ENCODE measurements around the gene GALNT6. TPM values are rescaled to one million over a fixed set of nuclear protein-coding genes. Genes with fewer than 3 reads are reported as not detected.

Gene GALNT6
- total and polyA plus RNA-seq, 7 experiments from 2014 or later: 2.5 to 19.5 (median 13.4) TPM

DNA sequence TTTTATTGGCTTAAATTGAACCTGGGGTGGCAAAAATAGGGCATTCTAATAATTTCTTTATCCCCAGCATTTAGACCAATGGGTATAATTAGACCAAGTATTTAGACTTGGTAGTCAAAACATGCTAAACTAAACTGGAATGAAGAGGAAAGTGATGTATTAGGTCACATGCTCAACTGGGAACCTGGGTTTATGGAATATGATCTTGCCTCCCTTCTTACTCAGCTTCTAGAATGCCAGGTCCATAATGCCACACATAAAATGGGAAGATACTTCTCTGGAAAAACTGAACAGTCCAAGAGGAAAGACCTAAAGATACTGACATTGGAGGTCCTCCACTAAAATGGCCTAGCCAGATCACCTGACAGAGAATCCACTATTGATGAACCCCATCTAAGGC, 61.0 kb downstream of the GALNT6 start:
- Histone ChIP-seq H3K27me3 (ENCODE audit: control insufficient read depth in 2 of 2, insufficient read depth in 2 of 2, low read length in 2 of 2) (no peaks in the 10 kb centered on the region), H3K27ac (ENCODE audit: low read depth, low read length) (peak overlapping the region; percentile 65), H3K4me3 (ENCODE audit: low read length) (peak overlapping the region; percentile 59), H3K4me1 (ENCODE audit: control insufficient read depth in 2 of 2, insufficient read depth in 2 of 2, low read length in 2 of 2) (peaks cover 43 to 61% of the 10 kb centered on the region in 2 donors), H3K9me3 (ENCODE audit: control insufficient read depth in 2 of 3, low read length in 3 of 3) (no peaks in the 10 kb centered on the region), H3K36me3 (ENCODE audit: control insufficient read depth in 2 of 3, insufficient read depth in 3 of 3, low read length in 3 of 3) (no peaks in the 10 kb centered on the region)
- POLR2A ChIA-PET: interaction anchor here (0.5 to 23.8 kb wide), 8 partner anchors 7 to 87 kb away, joined by 3 to 320 read pairs (median 4); partner anchors contain the start of gene BIN2
- DNase-seq (no peak), ATAC-seq (no peak)
- H3K4me1 Mint-ChIP-seq: peaks cover 40 to 85% (median 69%) of the 10 kb centered on the region in 7 donors
- H3K27ac Mint-ChIP-seq: peak overlapping the region; percentile 69 to 96 (median 92)
- peak overlapping the region; percentile 63 to 88 (median 80) for H3K4me3 Mint-ChIP-seq
- no peaks in the 10 kb centered on the region for H3K27me3 Mint-ChIP-seq
- H3K36me3 Mint-ChIP-seq: peaks cover 0 to 4% (median 0%) of the 10 kb centered on the region in 5 donors
- CTCF ChIA-PET: interaction anchor here (0.6 to 2.1 kb wide), 3 partner anchors 9 to 77 kb away, joined by 4 to 18 read pairs (median 5); no protein-coding TSS in a partner anchor
- no peaks in the 10 kb centered on the region for H3K9me3 Mint-ChIP-seq
- intact Hi-C loops (cut with micrococcal nuclease): no loop called here

DNA sequence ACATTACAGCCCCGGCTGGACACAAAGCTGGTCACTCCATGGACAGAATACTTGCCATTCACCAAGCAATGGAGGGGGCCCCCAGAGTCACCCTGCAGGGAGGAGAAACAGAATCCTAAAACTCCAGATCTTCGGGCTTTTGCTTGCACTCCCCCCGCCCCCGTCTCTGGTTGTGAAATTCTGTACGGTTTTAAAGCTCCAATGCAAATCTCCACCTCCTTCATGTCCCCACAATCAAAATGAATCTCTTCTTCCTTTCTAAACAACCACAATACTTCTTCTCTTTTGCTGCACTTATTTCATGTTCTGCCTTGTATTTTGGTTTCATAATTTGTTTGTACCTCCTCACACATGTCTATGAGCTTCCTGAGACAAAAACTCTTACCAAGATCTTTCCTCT, 61.5 kb downstream of the GALNT6 start:
- Mint-ChIP-seq H3K4me1 (peaks cover 42 to 86% (median 70%) of the 10 kb centered on the region in 7 donors), H3K27me3 (no peaks in the 10 kb centered on the region), H3K9me3 (no peaks in the 10 kb centered on the region), H3K27ac (peak overlapping the region; percentile 69 to 96 (median 92)), H3K36me3 (peaks cover 0 to 7% (median 0%) of the 10 kb centered on the region in 5 donors), H3K4me3 (peak overlapping the region; percentile 63 to 88 (median 80))
- intact Hi-C loops (cut with micrococcal nuclease): loop anchor here in 1 of 2 donors (1.0 kb wide), 1 partner anchor 10 kb away; no protein-coding TSS in a partner anchor
- Histone ChIP-seq H3K36me3 (ENCODE audit: control insufficient read depth in 2 of 3, insufficient read depth in 3 of 3, low read length in 3 of 3) (no peaks in the 10 kb centered on the region), H3K27ac (ENCODE audit: low read depth, low read length) (peak overlapping the region; percentile 65), H3K4me3 (ENCODE audit: low read length) (peak overlapping the region; percentile 59), H3K9me3 (ENCODE audit: control insufficient read depth in 2 of 3, low read length in 3 of 3) (no peaks in the 10 kb centered on the region), H3K27me3 (ENCODE audit: control insufficient read depth in 2 of 2, insufficient read depth in 2 of 2, low read length in 2 of 2) (no peaks in the 10 kb centered on the region), H3K4me1 (ENCODE audit: control insufficient read depth in 2 of 2, insufficient read depth in 2 of 2, low read length in 2 of 2) (peaks cover 43 to 65% of the 10 kb centered on the region in 2 donors)
- POLR2A ChIA-PET: interaction anchor here (0.5 to 23.8 kb wide), 8 partner anchors 7 to 86 kb away, joined by 3 to 320 read pairs (median 4); partner anchors contain the start of gene BIN2
- DNase-seq (peak in 5 of 9 donors; percentile 31 to 60 (median 46)), ATAC-seq (peak; percentile 40)
- CTCF ChIA-PET: interaction anchor here (0.6 to 2.1 kb wide), 3 partner anchors 8 to 77 kb away, joined by 4 to 18 read pairs (median 5); no protein-coding TSS in a partner anchor

DNA sequence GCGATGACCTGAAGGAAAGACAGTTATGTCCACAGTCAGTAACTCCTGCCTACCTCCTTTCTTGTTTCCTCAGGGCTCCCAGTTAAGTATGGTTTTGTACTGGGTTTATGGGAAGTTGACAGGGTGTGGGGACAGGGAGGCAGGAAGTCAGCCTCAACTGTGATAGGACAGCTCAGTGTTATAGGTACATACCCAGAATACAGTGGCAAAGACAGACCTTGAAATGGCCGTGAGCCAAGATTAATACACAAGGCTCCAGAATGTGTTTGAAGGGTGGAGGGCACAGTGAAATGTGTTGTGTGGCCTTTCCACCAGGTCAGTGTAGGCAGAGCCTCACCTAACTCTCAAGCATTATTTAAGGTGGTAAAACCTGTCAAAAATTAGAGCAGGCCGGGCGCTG, 62.6 kb downstream of the GALNT6 start:
- ATAC-seq (no peak), DNase-seq (no peak)
- peaks cover 49 to 65% of the 10 kb centered on the region in 2 donors for H3K4me1 ChIP-seq (ENCODE audit: control insufficient read depth in 2 of 2, insufficient read depth in 2 of 2, low read length in 2 of 2)
- POLR2A ChIA-PET: interaction anchor here (1.1 to 23.8 kb wide), 5 partner anchors 8 to 90 kb away, joined by 3 to 320 read pairs (median 7); partner anchors contain the start of gene DAZAP2
- intact Hi-C loops (cut with micrococcal nuclease): no loop called here
- peaks cover 0 to 8% (median 0%) of the 10 kb centered on the region in 5 donors for H3K36me3 Mint-ChIP-seq
- CTCF ChIA-PET: interaction anchor here (1.0 kb wide), 2 partner anchors 11 to 12 kb away, joined by 4 to 6 read pairs; no protein-coding TSS in a partner anchor
- H3K27me3 Mint-ChIP-seq: no peaks in the 10 kb centered on the region
- H3K27ac ChIP-seq (ENCODE audit: low read depth, low read length): peak overlapping the region; percentile 65
- peak overlapping the region in 8 of 9 donors; percentile 85 to 96 (median 92) for H3K27ac Mint-ChIP-seq
- peaks cover 42 to 84% (median 63%) of the 10 kb centered on the region in 7 donors for H3K4me1 Mint-ChIP-seq
- H3K9me3 ChIP-seq (ENCODE audit: control insufficient read depth in 2 of 3, low read length in 3 of 3): no peaks in the 10 kb centered on the region
- H3K4me3 ChIP-seq (ENCODE audit: low read length): peak overlapping the region; percentile 59
- no peaks in the 10 kb centered on the region for H3K9me3 Mint-ChIP-seq
- no peaks in the 10 kb centered on the region for H3K27me3 ChIP-seq (ENCODE audit: control insufficient read depth in 2 of 2, insufficient read depth in 2 of 2, low read length in 2 of 2)
- H3K36me3 ChIP-seq (ENCODE audit: control insufficient read depth in 2 of 3, insufficient read depth in 3 of 3, low read length in 3 of 3): no peaks in the 10 kb centered on the region
- H3K4me3 Mint-ChIP-seq: peak overlapping the region; percentile 61 to 88 (median 80)

DNA sequence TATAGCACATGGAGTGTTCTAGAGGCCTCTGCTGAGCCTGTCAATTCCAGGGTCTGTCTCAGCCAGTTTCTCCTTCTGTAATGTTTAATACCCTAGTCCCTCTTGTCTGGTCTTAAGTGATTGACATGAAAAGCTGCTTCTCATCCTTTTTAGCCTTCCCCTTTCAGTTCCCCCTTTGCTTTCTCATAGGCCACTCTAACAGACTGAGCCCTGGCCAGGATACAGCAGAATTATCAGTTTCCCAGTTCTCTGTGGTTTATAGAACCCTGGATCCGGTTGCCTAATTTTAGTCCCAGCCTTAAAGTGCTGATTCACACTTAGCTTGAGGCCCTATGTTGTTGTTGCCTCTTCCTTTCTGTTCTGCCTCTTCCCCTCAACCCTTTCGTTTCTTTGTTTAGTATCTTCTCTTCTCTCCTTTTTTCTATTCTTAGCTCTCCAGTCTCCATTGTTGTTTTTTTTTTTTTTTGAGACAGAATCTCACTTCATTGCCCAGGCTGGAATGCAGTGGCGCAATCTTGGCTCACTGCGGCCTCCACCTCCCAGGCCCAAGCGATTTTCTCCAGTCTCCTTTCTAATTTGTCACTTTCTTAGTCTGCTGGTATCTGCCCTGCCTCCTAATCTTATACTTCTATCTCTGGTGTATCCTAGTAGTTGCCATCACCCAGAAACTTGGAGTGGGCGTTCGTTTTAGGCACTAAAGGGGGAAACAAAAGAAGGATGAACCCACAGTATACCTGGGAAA, 64.3 kb downstream of the GALNT6 start:
- Mint-ChIP-seq H3K36me3 (peaks cover 9 to 25% (median 15%) of the 10 kb centered on the region in 5 donors), H3K4me3 (peak overlapping the region; percentile 49 to 85 (median 72)), H3K27ac (peak overlapping the region; percentile 76 to 96 (median 93)), H3K27me3 (no peaks in the 10 kb centered on the region), H3K4me1 (peaks cover 45 to 92% (median 67%) of the 10 kb centered on the region in 7 donors), H3K9me3 (no peaks in the 10 kb centered on the region)
- DNase-seq (peak in 2 of 9 donors; percentile 10 to 27), ATAC-seq (peak; percentile 34)
- peaks cover 52 to 67% of the 10 kb centered on the region in 2 donors for H3K4me1 ChIP-seq (ENCODE audit: control insufficient read depth in 2 of 2, insufficient read depth in 2 of 2, low read length in 2 of 2)
- CTCF ChIA-PET: interaction anchor here (0.9 to 1.2 kb wide), 3 partner anchors 9 to 56 kb away, joined by 3 to 5 read pairs (median 3); no protein-coding TSS in a partner anchor
- H3K27ac ChIP-seq (ENCODE audit: low read depth, low read length): peak overlapping the region; percentile 60
- no peaks in the 10 kb centered on the region for H3K27me3 ChIP-seq (ENCODE audit: control insufficient read depth in 2 of 2, insufficient read depth in 2 of 2, low read length in 2 of 2)
- H3K9me3 ChIP-seq (ENCODE audit: control insufficient read depth in 2 of 3, low read length in 3 of 3): no peaks in the 10 kb centered on the region
- POLR2A ChIA-PET: interaction anchor here (0.8 to 23.8 kb wide), 7 partner anchors 9 to 806 kb away, joined by 3 to 320 read pairs (median 3); partner anchors contain the start of gene DAZAP2
- no peak overlapping the region for H3K4me3 ChIP-seq (ENCODE audit: low read length)
- H3K36me3 ChIP-seq (ENCODE audit: control insufficient read depth in 2 of 3, insufficient read depth in 3 of 3, low read length in 3 of 3): no peaks in the 10 kb centered on the region
- intact Hi-C loops (cut with micrococcal nuclease): loop anchor here in 1 of 2 donors (1.0 kb wide), 1 partner anchor 14 kb away; no protein-coding TSS in a partner anchor

DNA sequence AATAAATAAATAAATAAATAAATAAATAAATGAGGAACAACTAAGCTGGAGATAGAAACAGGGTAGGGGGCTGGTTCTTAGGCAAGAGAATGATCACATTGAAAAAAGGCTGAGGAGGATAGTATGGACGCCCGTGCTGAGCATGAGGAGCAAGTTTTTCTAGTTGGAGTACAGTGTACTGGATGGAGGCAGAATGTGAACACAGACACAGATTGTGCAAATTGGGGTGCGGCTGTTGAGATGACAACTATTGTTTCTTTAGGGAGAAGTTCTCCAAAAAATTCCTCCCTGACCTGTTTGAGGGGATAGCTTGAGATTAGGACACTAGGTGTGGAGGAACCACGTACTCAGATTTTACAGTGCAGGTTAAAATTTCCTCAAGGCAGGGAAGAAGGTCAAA, 66.3 kb downstream of the GALNT6 start:
- no peak overlapping the region for H3K4me3 ChIP-seq (ENCODE audit: low read length)

More for the DNA sequence above, 66.3 kb downstream of the GALNT6 start:
- DNase-seq (no peak), ATAC-seq (no peak)
- Mint-ChIP-seq H3K27me3 (no peaks in the 10 kb centered on the region), H3K27ac (peak overlapping the region; percentile 87 to 99 (median 92)), H3K4me1 (peaks cover 58 to 92% (median 75%) of the 10 kb centered on the region in 7 donors), H3K4me3 (peak overlapping the region; percentile 64 to 97 (median 80)), H3K36me3 (peaks cover 12 to 39% (median 24%) of the 10 kb centered on the region in 5 donors), H3K9me3 (no peaks in the 10 kb centered on the region)
- ChIA-PET CTCF (no interaction called here), POLR2A (interaction anchor here (0.7 to 23.8 kb wide), 8 partner anchors 9 to 540 kb away, joined by 3 to 320 read pairs (median 4); partner anchors contain the start of gene POU6F1)
- Histone ChIP-seq H3K27ac (ENCODE audit: low read depth, low read length) (peak overlapping the region; percentile 95), H3K27me3 (ENCODE audit: control insufficient read depth in 2 of 2, insufficient read depth in 2 of 2, low read length in 2 of 2) (no peaks in the 10 kb centered on the region), H3K4me1 (ENCODE audit: control insufficient read depth in 2 of 2, insufficient read depth in 2 of 2, low read length in 2 of 2) (peaks cover 60 to 71% of the 10 kb centered on the region in 2 donors), H3K9me3 (ENCODE audit: control insufficient read depth in 2 of 3, low read length in 3 of 3) (no peaks in the 10 kb centered on the region), H3K36me3 (ENCODE audit: control insufficient read depth in 2 of 3, insufficient read depth in 3 of 3, low read length in 3 of 3) (no peaks in the 10 kb centered on the region)
- intact Hi-C loops (cut with micrococcal nuclease): loop anchor here (5.0 kb wide), 7 partner anchors 58 to 563 kb away; partner anchors contain the start of genes ATF1 (in 1 of the 2), CSRNP2 (in 1 of the 2), GALNT6 (in 1 of the 2) and LETMD1 (in 1 of the 2)

Measured in naive thymus-derived CD4-positive, alpha-beta T cell (primary cell).